Testis (tissue), 2 donors: Measurements from ENCODE around the gene ETV7.

ENCODE experiments used
- CTCF ChIP-seq, 3 experiments: fragments of 450-650 bp in 2 of 3; fragments of 200-600 bp in 1 of 3; sonication (generic) in 1 of 3; IDR thresholded peaks; one replicate each; pipeline ENCODE4 v1.5.1; 2016 to 2019; ENCODE audit warnings: antibody characterized with exemption in 3 of 3, mild to moderate bottlenecking in 2 of 3, moderate library complexity in 1 of 3
- POLR2A ChIP-seq: fragments of 450-650 bp; IDR thresholded peaks from one replicate; pipeline ENCODE4 v1.6.1; 2017; ENCODE audit warnings: antibody characterized with exemption, mild to moderate bottlenecking, moderate library complexity

- no peak for TF ChIP-seq CTCF (IDR thresholded peaks at IDR 0.05)
- TF ChIP-seq POLR2A = no peak
These were observed 44.7 kb upstream of the ETV7 start for GRCh38 chr6:36432151-36432671.
